Measurements from ENCODE around the gene ZCWPW1. TPM values are rescaled to one million over a fixed set of nuclear protein-coding genes. Genes with fewer than 3 reads are reported as not detected.

Gene ZCWPW1
- total and polyA plus RNA-seq, 10 of the 15 experiments (the other 5 are each of a cell fraction or from before 2014, with no cell fraction given), result 1.3 to 4.4 (median 3.7) TPM

DNA sequence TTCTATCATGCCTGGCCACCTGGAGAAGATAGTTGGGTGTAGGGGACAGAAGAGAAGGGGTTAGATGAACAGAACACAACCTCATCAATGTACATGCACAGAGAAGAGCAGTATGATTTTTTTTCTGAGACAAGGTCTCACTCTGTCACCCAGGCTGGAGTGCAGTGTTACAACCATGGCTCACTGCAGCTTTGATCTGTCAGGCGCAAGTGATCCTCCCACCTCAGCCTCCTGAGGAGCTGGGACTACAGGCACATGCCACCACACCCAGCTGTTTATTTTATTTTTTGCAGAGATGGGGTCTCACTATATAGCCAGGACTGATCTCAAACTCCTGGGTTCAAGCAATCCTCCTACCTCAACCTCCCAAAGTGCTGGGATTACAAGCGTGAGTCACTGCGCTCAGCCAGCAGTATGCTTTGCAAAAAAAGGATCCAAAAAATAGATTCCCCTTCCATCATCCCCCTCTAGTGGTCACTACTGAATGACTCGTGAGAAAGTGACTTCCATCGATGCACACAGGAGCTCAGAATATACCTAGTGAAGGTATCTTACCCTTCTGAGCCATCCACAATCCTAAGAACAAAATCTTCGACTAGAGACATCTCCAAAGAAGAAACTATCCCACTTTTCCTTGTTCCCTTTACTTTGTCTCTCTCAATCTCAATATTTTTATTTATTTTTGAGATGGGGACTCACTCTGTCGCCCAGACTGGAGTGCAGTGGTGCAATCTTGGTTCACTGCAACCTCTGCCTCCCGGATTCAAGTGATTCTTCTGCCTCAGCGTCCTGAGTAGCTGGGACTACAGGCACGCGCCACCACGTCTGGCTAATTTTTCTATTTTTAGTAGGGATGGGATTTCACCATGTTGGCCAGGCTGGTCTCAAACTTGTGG lies 21.0 kb downstream of the ZCWPW1 start (continued):
- TF ChIP-seq JUND (IDR thresholded peaks at IDR 0.05; ENCODE audit: low read depth, low read length) (no peak), DPF2 (IDR thresholded peaks at IDR 0.05) (peak; percentile 45; the same call in 1 of the 2 replicates)

DNA sequence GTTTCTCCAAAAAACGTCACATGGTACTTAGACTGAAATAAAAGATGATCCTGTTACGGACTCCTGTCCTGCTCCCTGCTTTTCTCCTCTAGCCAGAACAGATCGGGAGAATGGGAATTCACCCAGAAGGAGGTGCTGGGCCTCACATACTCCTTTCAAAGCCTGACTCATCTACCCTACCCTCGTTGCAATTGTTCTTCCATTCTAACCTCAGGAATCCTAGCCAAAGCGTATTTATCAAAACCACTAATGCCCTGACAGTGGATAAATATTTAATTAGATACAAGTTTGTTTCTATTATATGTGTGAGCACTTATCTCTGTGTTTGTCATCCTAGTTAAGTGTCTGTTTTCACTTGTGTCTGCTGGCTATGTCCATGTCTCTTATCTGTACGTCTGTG lies 21.7 kb downstream of the ZCWPW1 start:
- CTCF ChIA-PET, result interaction anchor here (0.6 to 4.0 kb wide), 41 partner anchors 9 to 413 kb away, joined by 3 to 134 read pairs (median 7); partner anchors contain the start of genes LAMTOR4, PILRA, PILRB and TSC22D4
- DNase-seq (ENCODE audit: low read depth, low spot score), result no peak
- intact Hi-C loops (cut with micrococcal nuclease; ENCODE audit: unreplicated experiment), result loop anchor here (1.0 to 5.0 kb wide), 4 partner anchors 32 to 274 kb away; partner anchors contain the start of gene PILRB
- Histone ChIP-seq H3K4me2 (ENCODE audit: control insufficient read depth, insufficient read depth) (no peak overlapping the region), H3K9ac (ENCODE audit: control insufficient read depth, insufficient read depth, low read length) (no peak overlapping the region), H3K79me2 (ENCODE audit: control insufficient read depth, insufficient read depth, low read length) (no peaks in the 10 kb centered on the region), H2AFZ (ENCODE audit: control insufficient read depth, low read depth, low read length) (no peak overlapping the region), H3K27ac (ENCODE audit: control insufficient read depth, insufficient read depth) (no peak overlapping the region), H3K4me3 (no peak overlapping the region), H3K36me3 (ENCODE audit: control insufficient read depth in 2 of 2, insufficient read depth in 2 of 2, low read length in 1 of 2) (no peaks in the 10 kb centered on the region), H3K27me3 (replicated peaks in 1 of 2; ENCODE audit: control insufficient read depth in 2 of 2, insufficient read depth in 2 of 2, low read length in 1 of 2) (no peaks in the 10 kb centered on the region), H3K4me1 (ENCODE audit: control insufficient read depth, insufficient read depth, low read length) (peaks cover 7% of the 10 kb centered on the region), H4K20me1 (ENCODE audit: control insufficient read depth, insufficient read depth) (no peaks in the 10 kb centered on the region), H3K9me3 (replicated peaks; ENCODE audit: control insufficient read depth, insufficient read depth, low read length) (no peaks in the 10 kb centered on the region)
- FAIRE-seq, result no peak
- RAD21 ChIA-PET (ENCODE audit: unreplicated experiment), result interaction anchor here (0.6 to 3.7 kb wide), 26 partner anchors 9 to 273 kb away, joined by 4 to 89 read pairs (median 7); partner anchors contain the start of genes FBXO24, LAMTOR4, LRCH4 and PILRB
- WGBS (ENCODE audit: insufficient coverage, insufficient replicate concordance, low lambda C conversion rate, missing lambda C conversion rate), result 66% methylated on average over 6 of the region's 6 CpGs
- SMC1A ChIA-PET (ENCODE audit: uncharacterized antibody, unreplicated experiment), result interaction anchor here (0.8 to 4.5 kb wide), 27 partner anchors 9 to 273 kb away, joined by 3 to 65 read pairs (median 9); partner anchors contain the start of genes MEPCE and ZCWPW1
- no peak for ATAC-seq
- POLR2A ChIA-PET, result interaction anchor here (0.7 to 2.4 kb wide), 10 partner anchors 8 to 189 kb away, joined by 3 to 10 read pairs (median 4); partner anchors contain the start of gene ZCWPW1
- no TSS peak for BruUV-seq (replicated peaks)
- in situ Hi-C loops (cut with MboI), result loop anchor here (5.0 kb wide), 1 partner anchor 274 kb away; no protein-coding TSS in a partner anchor
- TF ChIP-seq BMI1 (IDR thresholded peaks at IDR 0.05; ENCODE audit: borderline replicate concordance) (no peak), ZNF384 (IDR thresholded peaks at IDR 0.05; ENCODE audit: borderline replicate concordance, low read depth, low read length) (no peak), STAT1 (conservative IDR thresholded peaks at IDR 0.05) (no peak), POLR2A (IDR thresholded peaks at IDR 0.05; ENCODE audit: low read depth, low read length) (no peak), PML (IDR thresholded peaks at IDR 0.05; ENCODE audit: low read length) (no peak), NFXL1 (IDR thresholded peaks at IDR 0.05; ENCODE audit: borderline replicate concordance) (no peak), RB1 (IDR thresholded peaks at IDR 0.05; ENCODE audit: borderline replicate concordance) (no peak), KAT2A (conservative IDR thresholded peaks at IDR 0.05; ENCODE audit: control insufficient read depth, low read depth, low read length) (no peak), CREB1 (IDR thresholded peaks at IDR 0.05; ENCODE audit: low read depth) (no peak)
- TF ChIP-seq, protein P1, sequence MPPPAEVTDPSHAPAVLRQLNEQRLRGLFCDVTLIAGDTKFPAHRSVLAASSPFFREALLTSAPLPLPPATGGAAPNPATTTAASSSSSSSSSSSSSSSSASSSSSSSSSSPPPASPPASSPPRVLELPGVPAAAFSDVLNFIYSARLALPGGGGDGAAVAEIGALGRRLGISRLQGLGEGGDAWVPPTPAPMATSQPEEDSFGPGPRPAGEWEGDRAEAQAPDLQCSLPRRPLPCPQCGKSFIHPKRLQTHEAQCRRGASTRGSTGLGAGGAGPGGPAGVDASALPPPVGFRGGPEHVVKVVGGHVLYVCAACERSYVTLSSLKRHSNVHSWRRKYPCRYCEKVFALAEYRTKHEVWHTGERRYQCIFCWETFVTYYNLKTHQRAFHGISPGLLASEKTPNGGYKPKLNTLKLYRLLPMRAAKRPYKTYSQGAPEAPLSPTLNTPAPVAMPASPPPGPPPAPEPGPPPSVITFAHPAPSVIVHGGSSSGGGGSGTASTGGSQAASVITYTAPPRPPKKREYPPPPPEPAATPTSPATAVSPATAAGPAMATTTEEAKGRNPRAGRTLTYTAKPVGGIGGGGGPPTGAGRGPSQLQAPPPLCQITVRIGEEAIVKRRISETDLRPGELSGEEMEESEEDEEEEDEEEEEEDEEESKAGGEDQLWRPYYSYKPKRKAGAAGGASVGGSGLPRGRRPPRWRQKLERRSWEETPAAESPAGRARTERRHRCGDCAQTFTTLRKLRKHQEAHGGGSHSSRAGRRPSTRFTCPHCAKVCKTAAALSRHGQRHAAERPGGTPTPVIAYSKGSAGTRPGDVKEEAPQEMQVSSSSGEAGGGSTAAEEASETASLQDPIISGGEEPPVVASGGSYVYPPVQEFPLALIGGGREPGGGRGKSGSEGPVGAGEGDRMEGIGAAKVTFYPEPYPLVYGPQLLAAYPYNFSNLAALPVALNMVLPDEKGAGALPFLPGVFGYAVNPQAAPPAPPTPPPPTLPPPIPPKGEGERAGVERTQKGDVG (CRISPR knock-in tag; IDR thresholded peaks at IDR 0.05), result no peak
- TF ChIP-seq, protein P2, sequence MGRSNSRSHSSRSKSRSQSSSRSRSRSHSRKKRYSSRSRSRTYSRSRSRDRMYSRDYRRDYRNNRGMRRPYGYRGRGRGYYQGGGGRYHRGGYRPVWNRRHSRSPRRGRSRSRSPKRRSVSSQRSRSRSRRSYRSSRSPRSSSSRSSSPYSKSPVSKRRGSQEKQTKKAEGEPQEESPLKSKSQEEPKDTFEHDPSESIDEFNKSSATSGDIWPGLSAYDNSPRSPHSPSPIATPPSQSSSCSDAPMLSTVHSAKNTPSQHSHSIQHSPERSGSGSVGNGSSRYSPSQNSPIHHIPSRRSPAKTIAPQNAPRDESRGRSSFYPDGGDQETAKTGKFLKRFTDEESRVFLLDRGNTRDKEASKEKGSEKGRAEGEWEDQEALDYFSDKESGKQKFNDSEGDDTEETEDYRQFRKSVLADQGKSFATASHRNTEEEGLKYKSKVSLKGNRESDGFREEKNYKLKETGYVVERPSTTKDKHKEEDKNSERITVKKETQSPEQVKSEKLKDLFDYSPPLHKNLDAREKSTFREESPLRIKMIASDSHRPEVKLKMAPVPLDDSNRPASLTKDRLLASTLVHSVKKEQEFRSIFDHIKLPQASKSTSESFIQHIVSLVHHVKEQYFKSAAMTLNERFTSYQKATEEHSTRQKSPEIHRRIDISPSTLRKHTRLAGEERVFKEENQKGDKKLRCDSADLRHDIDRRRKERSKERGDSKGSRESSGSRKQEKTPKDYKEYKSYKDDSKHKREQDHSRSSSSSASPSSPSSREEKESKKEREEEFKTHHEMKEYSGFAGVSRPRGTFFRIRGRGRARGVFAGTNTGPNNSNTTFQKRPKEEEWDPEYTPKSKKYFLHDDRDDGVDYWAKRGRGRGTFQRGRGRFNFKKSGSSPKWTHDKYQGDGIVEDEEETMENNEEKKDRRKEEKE (IDR thresholded peaks at IDR 0.05), result no peak
- TF ChIP-seq, protein P3, sequence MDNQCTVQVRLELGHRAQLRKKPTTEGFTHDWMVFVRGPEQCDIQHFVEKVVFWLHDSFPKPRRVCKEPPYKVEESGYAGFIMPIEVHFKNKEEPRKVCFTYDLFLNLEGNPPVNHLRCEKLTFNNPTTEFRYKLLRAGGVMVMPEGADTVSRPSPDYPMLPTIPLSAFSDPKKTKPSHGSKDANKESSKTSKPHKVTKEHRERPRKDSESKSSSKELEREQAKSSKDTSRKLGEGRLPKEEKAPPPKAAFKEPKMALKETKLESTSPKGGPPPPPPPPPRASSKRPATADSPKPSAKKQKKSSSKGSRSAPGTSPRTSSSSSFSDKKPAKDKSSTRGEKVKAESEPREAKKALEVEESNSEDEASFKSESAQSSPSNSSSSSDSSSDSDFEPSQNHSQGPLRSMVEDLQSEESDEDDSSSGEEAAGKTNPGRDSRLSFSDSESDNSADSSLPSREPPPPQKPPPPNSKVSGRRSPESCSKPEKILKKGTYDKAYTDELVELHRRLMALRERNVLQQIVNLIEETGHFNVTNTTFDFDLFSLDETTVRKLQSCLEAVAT (IDR thresholded peaks at IDR 0.05), result no peak
